HT1080 (cell line): Measurements from ENCODE around the gene FRMD3. TPM values are rescaled to one million over a fixed set of nuclear protein-coding genes. Genes with fewer than 3 reads are reported as not detected.
A peak's percentile ranks its signal among the peaks of the same experiment; 100 is the strongest.

ENCODE experiments used
- DNase-seq: peaks from one replicate; pipeline ENCODE4 v3.0.0-alpha.2; 2015; ENCODE audit warnings: low read depth
- total RNA-seq: library from RNA; depleted of rRNA; stranded (reverse); fragments of >200 nt; shearing (Covaris generic); gene quantifications from 2 replicates; pipeline ENCODE4 v1.2.3, GENCODE V29; 2014

The FRMD3 gene
- total RNA-seq, 1 experiment from 2014 or later: 5.7 TPM

- no peak for DNase-seq
Observed at GRCh38 chr9:83342006-83342405, 196.2 kb downstream of the FRMD3 start.

GRCh38 chr9:83340451-83340850, 197.8 kb downstream of the FRMD3 start:
- no peak for DNase-seq

- no peak for DNase-seq
Observed at GRCh38 chr9:83339435-83339834, 198.8 kb downstream of the FRMD3 start.

- DNase-seq: peak; percentile 49
Observed at GRCh38 chr9:83336706-83337105, 201.5 kb downstream of the FRMD3 start.

- DNase-seq: peak; percentile 63
Observed at GRCh38 chr9:83334320-83334719, 203.9 kb downstream of the FRMD3 start.

- DNase-seq: no peak
Observed at GRCh38 chr9:83330207-83331196, 207.7 kb downstream of the FRMD3 start.

GRCh38 chr9:83327750-83328622, 210.2 kb downstream of the FRMD3 start:
- DNase-seq: no peak

GRCh38 chr9:83327323-83327722, 210.9 kb downstream of the FRMD3 start:
- no peak for DNase-seq

GRCh38 chr9:83323148-83323547, 215.1 kb downstream of the FRMD3 start:
- DNase-seq: no peak

- DNase-seq: no peak
Observed at GRCh38 chr9:83322438-83322837, 215.8 kb downstream of the FRMD3 start.

- no peak for DNase-seq
Observed at GRCh38 chr9:83317244-83317643, 221.0 kb downstream of the FRMD3 start.

GRCh38 chr9:83315649-83316048, 222.6 kb downstream of the FRMD3 start:
- no peak for DNase-seq

GRCh38 chr9:83313781-83314180, 224.4 kb downstream of the FRMD3 start:
- DNase-seq: no peak

- DNase-seq: no peak
Observed at GRCh38 chr9:83312537-83312936, 225.7 kb downstream of the FRMD3 start.

GRCh38 chr9:83307066-83307724, 231.0 kb downstream of the FRMD3 start:
- no peak for DNase-seq

- DNase-seq: no peak
Observed at GRCh38 chr9:83304686-83305085, 233.5 kb downstream of the FRMD3 start.

GRCh38 chr9:83299571-83299970, 238.6 kb downstream of the FRMD3 start:
- peak; percentile 84 for DNase-seq

GRCh38 chr9:83299094-83299493, 239.1 kb downstream of the FRMD3 start:
- peak; percentile 6 for DNase-seq

- DNase-seq: no peak
Observed at GRCh38 chr9:83296123-83296522, 242.1 kb downstream of the FRMD3 start.

- no peak for DNase-seq
Observed at GRCh38 chr9:83294816-83295215, 243.4 kb downstream of the FRMD3 start.

- peak; percentile 11 for DNase-seq
Observed at GRCh38 chr9:83291196-83291595, 247.0 kb downstream of the FRMD3 start.
